Raji (cell line): ENCODE results near the gene ANK2.

ENCODE experiments used
- POLR2A ChIP-seq: IDR thresholded peaks from 2 replicates; pipeline ENCODE4 v1.6.1; 2011; ENCODE audit warnings: low read depth, low read length, control low read depth; ENCODE audit not compliant: insufficient read depth

ANK2 gene

DNA sequence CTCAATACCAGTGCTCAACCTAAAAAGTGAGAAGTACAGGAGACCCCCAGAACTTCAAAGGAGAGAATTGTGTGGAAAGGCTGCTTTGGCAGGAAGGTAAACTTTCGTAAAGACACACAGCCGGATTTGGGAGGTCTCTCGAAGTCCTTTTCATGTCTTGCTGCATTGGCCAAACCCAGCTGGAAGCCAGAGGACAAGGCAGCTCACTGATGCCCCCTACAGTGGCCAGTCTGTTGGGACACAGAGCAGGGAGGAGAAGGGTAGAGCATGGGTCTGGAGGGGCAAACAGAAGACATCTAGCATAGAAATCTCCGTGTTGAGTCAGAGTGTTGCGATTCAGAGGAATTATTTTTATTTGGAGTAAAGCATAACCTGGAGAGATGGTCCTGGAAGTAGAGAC is 198.9 kb downstream of the ANK2 start:
- TF ChIP-seq POLR2A: no peak

- no peak for TF ChIP-seq POLR2A
Measured at GRCh38 chr4:113255628-113256027, 206.2 kb downstream of the ANK2 start.

DNA sequence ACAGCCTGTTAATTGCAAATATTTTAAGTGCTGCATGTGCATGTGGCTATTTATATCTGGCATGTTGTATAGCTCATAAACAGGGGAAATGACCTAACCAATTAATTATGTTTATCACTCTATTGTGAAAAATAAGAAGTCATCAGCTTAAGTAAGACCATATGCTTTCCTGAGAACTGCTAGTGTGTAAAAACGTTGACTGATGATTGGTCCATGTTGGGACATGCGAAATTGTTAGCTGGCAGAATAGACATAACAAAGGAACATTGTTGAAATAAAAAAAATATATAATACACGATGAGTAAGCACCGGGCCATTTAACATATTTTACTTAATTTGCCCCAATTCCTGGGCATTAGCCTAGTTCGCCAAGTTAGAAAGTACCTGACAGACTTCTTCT is 207.5 kb downstream of the ANK2 start:
- no peak for TF ChIP-seq POLR2A

DNA sequence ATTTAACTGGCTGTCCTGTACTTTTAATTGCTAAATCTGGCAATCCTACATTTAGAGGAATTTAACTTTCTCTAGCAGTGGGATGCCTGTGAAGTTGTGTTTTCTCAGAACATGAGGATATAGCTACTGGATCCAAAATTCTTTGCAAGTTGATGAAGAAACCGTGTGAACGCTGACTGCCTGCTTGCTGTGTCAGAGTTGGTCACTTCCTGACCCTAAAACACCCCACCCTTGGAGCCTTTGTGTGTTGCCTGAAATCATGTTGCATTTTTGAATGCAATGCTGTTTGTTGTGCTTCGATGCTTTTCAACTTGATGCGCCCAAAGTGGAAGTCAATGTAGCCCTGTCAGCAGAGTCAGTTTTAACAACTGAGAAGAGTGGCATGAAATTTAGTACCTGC is 211.2 kb downstream of the ANK2 start:
- no peak for TF ChIP-seq POLR2A

GRCh38 chr4:113263274-113263673 is 213.8 kb downstream of the ANK2 start:
- TF ChIP-seq POLR2A: no peak

GRCh38 chr4:113270520-113271319 is 221.3 kb downstream of the ANK2 start:
- no peak for TF ChIP-seq POLR2A

DNA sequence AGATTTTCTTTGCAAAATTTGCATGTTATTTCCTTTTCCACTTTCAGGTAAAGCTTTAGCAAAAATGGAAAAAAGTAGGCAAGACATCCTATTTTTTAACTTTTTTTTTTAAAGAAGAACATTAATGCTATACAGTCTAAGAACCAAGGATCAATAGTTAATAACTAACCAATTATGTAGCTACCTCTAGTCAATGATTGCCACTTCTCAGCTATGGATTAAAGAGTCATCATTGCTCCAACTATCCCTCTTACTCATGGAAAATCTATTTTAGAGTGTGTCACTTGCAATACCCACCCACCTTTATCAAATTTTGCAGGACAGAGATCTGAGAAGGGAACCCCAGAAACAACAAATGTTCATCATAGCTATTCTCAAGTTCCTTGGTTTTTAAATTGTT is 223.1 kb downstream of the ANK2 start:
- no peak for TF ChIP-seq POLR2A

GRCh38 chr4:113273721-113274220 is 224.3 kb downstream of the ANK2 start:
- TF ChIP-seq POLR2A: no peak

GRCh38 chr4:113276464-113277170 is 227.2 kb downstream of the ANK2 start:
- TF ChIP-seq POLR2A: no peak

DNA sequence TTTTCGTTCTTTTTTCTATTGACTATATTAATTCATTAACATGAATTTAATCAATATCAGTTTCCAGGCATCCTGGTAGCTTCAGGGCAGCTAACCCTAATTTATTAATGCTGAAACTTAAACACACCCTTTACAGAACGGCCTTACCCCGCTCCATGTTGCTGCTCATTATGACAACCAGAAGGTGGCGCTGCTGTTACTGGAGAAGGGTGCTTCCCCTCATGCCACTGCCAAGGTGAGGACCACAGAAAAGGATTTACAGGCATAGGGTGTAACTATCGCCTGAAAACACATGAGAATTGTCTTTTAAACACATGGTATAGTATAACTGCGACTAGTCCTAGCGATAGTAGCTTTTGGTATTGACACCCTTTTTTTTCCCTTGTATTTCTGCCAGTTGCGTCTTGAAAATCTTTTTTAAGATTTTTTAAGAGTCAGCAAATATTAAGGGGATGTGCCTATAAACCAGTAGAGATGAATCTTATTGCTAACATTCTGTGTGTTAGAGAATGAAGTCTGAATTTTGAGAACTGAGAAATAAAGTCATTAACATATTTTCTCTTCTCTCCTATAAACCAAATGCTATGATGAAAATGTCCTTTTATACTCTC is 229.0 kb downstream of the ANK2 start:
- no peak for TF ChIP-seq POLR2A

DNA sequence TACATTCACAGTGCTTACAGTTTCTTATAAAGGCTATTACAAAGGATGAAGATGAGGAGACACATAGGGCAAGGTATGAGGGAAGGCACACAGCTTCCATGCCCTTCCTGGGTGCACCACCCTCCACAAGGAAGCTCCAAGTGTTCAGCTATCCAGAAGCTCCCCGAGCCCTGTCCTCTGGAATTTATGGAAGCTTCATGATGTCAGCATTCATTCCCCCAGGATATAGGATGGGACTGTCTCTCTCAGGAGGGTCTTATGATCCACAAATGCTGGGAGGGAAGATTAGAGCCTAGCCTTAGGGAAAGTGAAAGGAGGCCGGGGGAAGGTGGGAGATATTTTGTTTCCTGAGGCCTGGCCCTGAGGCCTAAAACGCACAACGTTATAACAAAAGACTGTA is 236.0 kb downstream of the ANK2 start:
- no peak for TF ChIP-seq POLR2A

DNA sequence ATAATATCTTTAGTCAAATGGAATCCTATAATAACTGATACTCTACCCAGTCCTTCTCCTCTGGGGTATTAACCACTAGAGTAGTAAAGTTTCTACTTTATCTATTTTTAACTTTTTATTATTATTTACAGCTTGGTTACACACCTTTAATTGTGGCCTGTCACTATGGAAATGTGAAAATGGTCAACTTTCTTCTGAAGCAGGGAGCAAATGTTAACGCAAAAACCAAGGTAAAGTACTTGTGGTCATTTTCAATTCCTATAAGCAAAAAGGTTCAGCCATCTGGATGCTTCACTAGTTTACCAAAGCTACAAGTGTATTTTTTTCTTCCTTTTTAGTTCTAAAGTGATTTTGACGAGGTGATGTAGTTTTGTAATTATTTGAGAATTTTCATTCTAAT is 238.8 kb downstream of the ANK2 start:
- TF ChIP-seq POLR2A: no peak

- TF ChIP-seq POLR2A: no peak
Measured at GRCh38 chr4:113288696-113289095, 239.2 kb downstream of the ANK2 start.

DNA sequence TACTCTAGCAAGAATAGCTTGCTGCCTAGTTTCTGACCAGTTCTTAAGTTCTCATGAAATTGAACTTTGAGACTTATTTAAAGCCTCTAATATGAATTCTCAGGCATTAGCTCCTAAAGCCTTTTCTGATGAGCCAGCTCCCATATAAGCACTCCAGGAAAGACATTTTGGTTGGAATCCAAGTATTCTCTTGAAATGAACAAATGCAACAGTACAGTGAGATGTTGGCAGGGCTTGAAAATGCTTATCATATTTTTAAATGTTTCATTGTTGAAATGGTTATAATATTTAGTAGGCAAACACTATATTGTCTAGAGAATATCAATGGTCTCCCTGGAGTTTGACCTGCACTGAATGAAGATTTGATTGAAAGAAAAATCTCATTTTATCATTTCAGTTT is 240.3 kb downstream of the ANK2 start:
- TF ChIP-seq POLR2A: no peak

GRCh38 chr4:113290666-113291065 is 241.2 kb downstream of the ANK2 start:
- TF ChIP-seq POLR2A: no peak

- no peak for TF ChIP-seq POLR2A
Measured at GRCh38 chr4:113292371-113293042, 243.1 kb downstream of the ANK2 start.

DNA sequence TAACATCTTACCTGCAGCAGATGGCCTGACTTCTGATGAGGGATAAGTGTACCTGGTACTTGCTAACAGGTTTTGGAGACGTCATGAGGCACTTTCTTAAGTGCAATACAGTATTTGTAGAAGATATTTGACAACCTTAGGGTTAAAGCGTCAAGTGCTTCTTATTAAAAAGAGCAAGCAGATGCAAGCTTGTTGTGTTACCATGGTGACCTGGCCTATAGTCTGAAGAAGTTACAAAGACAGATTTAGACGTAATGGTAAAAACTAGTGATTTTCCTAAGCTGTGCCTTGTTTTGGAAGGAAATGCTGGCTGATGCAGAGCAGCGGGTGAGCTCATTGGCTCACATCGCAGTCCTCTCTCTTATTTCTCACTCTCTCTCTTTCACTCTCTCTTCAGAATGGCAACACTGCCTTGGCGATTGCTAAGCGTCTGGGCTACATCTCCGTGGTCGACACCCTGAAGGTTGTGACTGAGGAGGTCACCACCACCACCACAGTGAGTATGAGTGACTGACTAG is 243.6 kb downstream of the ANK2 start:
- TF ChIP-seq POLR2A: no peak
